CD4-positive, CD25-positive, alpha-beta regulatory T cell (primary cell): ENCODE measurements around the gene MAP3K6. TPM values are rescaled to one million over a fixed set of nuclear protein-coding genes. Genes with fewer than 3 reads are reported as not detected.
"Not testable (repeated sequence)": the region's sequence is repeated elsewhere in the genome, so short reads cannot be mapped to it uniquely, and the experiment has no call there.

ENCODE experiments used
- ATAC-seq, 2 donors: fragments of 150-1000 bp; cut with Tn5 transposase; one replicate each; pipeline ENCODE4 v1.10.0; 2021; ENCODE audit warnings: low read depth in 2 of 2, moderate number of reproducible peaks in 2 of 2, moderate library complexity in 1 of 2
- DNase-seq, 3 donors: peaks; one replicate each; pipeline versions ENCODE4 v3.0.0 to v3.0.0-alpha.2; 2012 to 2022; ENCODE audit warnings: mixed read lengths in 1 of 3
- H3K27ac ChIP-seq: one replicate; pipeline ENCODE4 v1.7.0; 2013; ENCODE audit warnings: mild to moderate bottlenecking, low read length; ENCODE audit not compliant: insufficient read depth, poor library complexity, severe bottlenecking
- H3K27me3 ChIP-seq: one replicate; pipeline ENCODE4 v1.7.0; 2013; ENCODE audit warnings: low read length; ENCODE audit not compliant: control insufficient read depth, insufficient read depth
- H3K36me3 ChIP-seq: one replicate; pipeline ENCODE4 v1.7.0; 2013; ENCODE audit warnings: mild to moderate bottlenecking, low read length, moderate library complexity; ENCODE audit not compliant: control insufficient read depth, insufficient read depth
- H3K4me1 ChIP-seq: 2 replicates; pipeline ENCODE4 v1.7.0; 2013; ENCODE audit warnings: mild to moderate bottlenecking, low read length; ENCODE audit not compliant: insufficient read depth, control insufficient read depth, poor library complexity, severe bottlenecking
- H3K4me3 ChIP-seq: one replicate; pipeline ENCODE4 v1.7.0; 2013; ENCODE audit warnings: low read depth, mild to moderate bottlenecking, low read length, moderate library complexity
- H3K9me3 ChIP-seq, 2 experiments: 1 replicate in 1 of 2; 2 replicates in 1 of 2; pipeline ENCODE4 v1.7.0; 2013; ENCODE audit warnings: low read length in 2 of 2, mild to moderate bottlenecking in 1 of 2, moderate library complexity in 1 of 2; ENCODE audit not compliant: control insufficient read depth in 2 of 2
- H3K27ac Mint-ChIP-seq, 3 donors: one replicate each; pipeline ENCODE4 v1.8.0; 2020 to 2022; ENCODE audit warnings: mild to moderate bottlenecking in 3 of 3, mixed read lengths in 3 of 3, moderate library complexity in 2 of 3
- H3K27me3 Mint-ChIP-seq: one replicate; pipeline ENCODE4 v1.8.0; 2022; ENCODE audit warnings: mild to moderate bottlenecking, mixed read lengths
- H3K36me3 Mint-ChIP-seq: one replicate; pipeline ENCODE4 v1.8.0; 2020; ENCODE audit warnings: mixed read lengths
- H3K4me1 Mint-ChIP-seq, 4 donors: one replicate each; pipeline ENCODE4 v1.8.0; 2020 to 2022; ENCODE audit warnings: mixed read lengths in 4 of 4, mild to moderate bottlenecking in 1 of 4
- H3K4me3 Mint-ChIP-seq, 4 donors: one replicate each; pipeline ENCODE4 v1.8.0; 2020 to 2022; ENCODE audit warnings: mild to moderate bottlenecking in 4 of 4, mixed read lengths in 4 of 4, moderate library complexity in 3 of 4
- H3K9me3 Mint-ChIP-seq, 7 donors: one replicate each; pipeline ENCODE4 v1.8.0; 2020 to 2022; ENCODE audit warnings: mixed read lengths in 7 of 7, mild to moderate bottlenecking in 3 of 7, moderate library complexity in 2 of 7
- polyA plus RNA-seq, 4 donors: library from polyadenylated mRNA; unstranded; fragments of 300-500 nt; fragmentation: Illumina TruSeq; gene quantifications; one replicate each; pipeline ENCODE4 v1.2.3, GENCODE V29; 2021
- total RNA-seq: library from RNA; stranded (reverse); gene quantifications from one replicate; pipeline ENCODE4 v1.2.3, GENCODE V29; 2022

MAP3K6 gene
- total and polyA plus RNA-seq, 5 donors from 2014 or later = 3.8 to 8.3 (median 5.6) TPM

GRCh38 chr1:27384797-27385196, 18.0 kb upstream of the MAP3K6 start:
- H3K27ac Mint-ChIP-seq, H3K9me3 Mint-ChIP-seq: not testable (repeated sequence)

GRCh38 chr1:27383661-27384060, 16.9 kb upstream of the MAP3K6 start:
- H3K4me3 ChIP-seq = no peak overlapping the region
- no peak overlapping the region for H3K4me3 Mint-ChIP-seq
- H3K27me3 Mint-ChIP-seq = peaks cover 6% of the 10 kb centered on the region
- no peaks in the 10 kb centered on the region for H3K4me1 ChIP-seq
- no peaks in the 10 kb centered on the region for H3K36me3 ChIP-seq
- H3K27ac Mint-ChIP-seq = no peak overlapping the region
- no peak for DNase-seq
- H3K27me3 ChIP-seq = peaks cover 3% of the 10 kb centered on the region
- H3K9me3 Mint-ChIP-seq = peaks cover 0 to 2% (median 0%) of the 10 kb centered on the region in 7 donors
- H3K27ac ChIP-seq = no peak overlapping the region
- H3K9me3 ChIP-seq = no peaks in the 10 kb centered on the region
- H3K4me1 Mint-ChIP-seq = peaks cover 0 to 11% (median 2%) of the 10 kb centered on the region in 4 donors
- ATAC-seq = no peak
- H3K36me3 Mint-ChIP-seq = no peaks in the 10 kb centered on the region

More at GRCh38 chr1:27384797-27385196, 18.0 kb upstream of the MAP3K6 start:
- H3K4me3 Mint-ChIP-seq, H3K27me3 Mint-ChIP-seq, DNase-seq, H3K27me3 ChIP-seq, ATAC-seq, H3K36me3 ChIP-seq, H3K9me3 ChIP-seq, H3K4me1 ChIP-seq, H3K36me3 Mint-ChIP-seq, H3K4me3 ChIP-seq, H3K27ac ChIP-seq: not testable (repeated sequence)
- H3K4me1 Mint-ChIP-seq = peaks cover 0 to 12% (median 2%) of the 10 kb centered on the region in 4 donors

- Mint-ChIP-seq H3K27me3 (peaks cover under 1% of the 10 kb centered on the region), H3K36me3 (no peaks in the 10 kb centered on the region), H3K4me1 (peaks cover 0 to 7% (median 0%) of the 10 kb centered on the region in 4 donors), H3K27ac (no peak within 1 kb of the TSS), H3K4me3 (no peak within 1 kb of the TSS), H3K9me3 (peaks cover 0 to 2% (median 0%) of the 10 kb centered on the region in 7 donors)
- DNase-seq (peak in 1 of 3 donors; percentile 34), ATAC-seq (peak in 1 of 2 donors; percentile 34)
- peaks cover 3% of the 10 kb centered on the region for H3K27me3 ChIP-seq
- H3K9me3 ChIP-seq = no peaks in the 10 kb centered on the region
- H3K4me1 ChIP-seq = no peaks in the 10 kb centered on the region
- H3K36me3 ChIP-seq = no peaks in the 10 kb centered on the region
- no peak within 1 kb of the TSS for H3K4me3 ChIP-seq
- no peak within 1 kb of the TSS for H3K27ac ChIP-seq
These were observed 16.4 kb upstream of the MAP3K6 start, which contains the start of gene CD164L2 for GRCh38 chr1:27383039-27383605. Gene CD164L2, minus strand, starts transcription at chr1:27383333. Its CDS starts 94 bp downstream, at chr1:27383239.

- H3K27ac ChIP-seq = no peak overlapping the region
- DNase-seq = no peak
- no peak for ATAC-seq
- Mint-ChIP-seq H3K4me1 (peaks cover 0 to 7% (median 0%) of the 10 kb centered on the region in 4 donors), H3K27ac (no peak overlapping the region), H3K4me3 (no peak overlapping the region), H3K36me3 (no peaks in the 10 kb centered on the region), H3K27me3 (peaks cover 5% of the 10 kb centered on the region), H3K9me3 (peaks cover 0 to 2% (median 0%) of the 10 kb centered on the region in 7 donors)
- H3K27me3 ChIP-seq = peaks cover 3% of the 10 kb centered on the region
- no peak overlapping the region for H3K4me3 ChIP-seq
- H3K9me3 ChIP-seq = no peaks in the 10 kb centered on the region
- no peaks in the 10 kb centered on the region for H3K4me1 ChIP-seq
- no peaks in the 10 kb centered on the region for H3K36me3 ChIP-seq
These were observed 15.4 kb upstream of the MAP3K6 start for GRCh38 chr1:27381969-27382762.

- Mint-ChIP-seq H3K4me1 (peaks cover 0 to 7% (median 0%) of the 10 kb centered on the region in 4 donors), H3K36me3 (no peaks in the 10 kb centered on the region), H3K4me3 (no peak overlapping the region), H3K27ac (no peak overlapping the region), H3K9me3 (peaks cover 0 to 2% (median 0%) of the 10 kb centered on the region in 7 donors), H3K27me3 (peaks cover 9% of the 10 kb centered on the region)
- H3K36me3 ChIP-seq = no peaks in the 10 kb centered on the region
- H3K27ac ChIP-seq = no peak overlapping the region
- no peaks in the 10 kb centered on the region for H3K4me1 ChIP-seq
- ATAC-seq (no peak), DNase-seq (no peak)
- H3K27me3 ChIP-seq = peaks cover 3% of the 10 kb centered on the region
- no peaks in the 10 kb centered on the region for H3K9me3 ChIP-seq
- no peak overlapping the region for H3K4me3 ChIP-seq
These were observed 14.3 kb upstream of the MAP3K6 start for GRCh38 chr1:27380766-27381733.

- Mint-ChIP-seq H3K9me3 (peaks cover 0 to 2% (median 0%) of the 10 kb centered on the region in 7 donors), H3K27ac (no peak overlapping the region), H3K36me3 (no peaks in the 10 kb centered on the region), H3K4me1 (peaks cover 0 to 7% (median 0%) of the 10 kb centered on the region in 4 donors), H3K27me3 (peaks cover 11% of the 10 kb centered on the region), H3K4me3 (no peak overlapping the region)
- H3K27ac ChIP-seq = no peak overlapping the region
- no peaks in the 10 kb centered on the region for H3K36me3 ChIP-seq
- peaks cover 3% of the 10 kb centered on the region for H3K27me3 ChIP-seq
- H3K9me3 ChIP-seq = no peaks in the 10 kb centered on the region
- no peaks in the 10 kb centered on the region for H3K4me1 ChIP-seq
- DNase-seq (no peak), ATAC-seq (no peak)
- H3K4me3 ChIP-seq = no peak overlapping the region
These were observed 13.5 kb upstream of the MAP3K6 start for GRCh38 chr1:27380224-27380623.

- H3K27me3 ChIP-seq = peaks cover 3% of the 10 kb centered on the region
- H3K27ac Mint-ChIP-seq = no peak overlapping the region
- no peak for DNase-seq
- H3K36me3 Mint-ChIP-seq = no peaks in the 10 kb centered on the region
- no peak overlapping the region for H3K27ac ChIP-seq
- no peak for ATAC-seq
- no peak overlapping the region for H3K4me3 ChIP-seq
- peaks cover 0 to 7% (median 0%) of the 10 kb centered on the region in 4 donors for H3K4me1 Mint-ChIP-seq
- peaks cover 11% of the 10 kb centered on the region for H3K27me3 Mint-ChIP-seq
- H3K36me3 ChIP-seq = no peaks in the 10 kb centered on the region
- H3K9me3 ChIP-seq = no peaks in the 10 kb centered on the region
- no peak overlapping the region for H3K4me3 Mint-ChIP-seq
- peaks cover 0 to 2% (median 0%) of the 10 kb centered on the region in 7 donors for H3K9me3 Mint-ChIP-seq
- no peaks in the 10 kb centered on the region for H3K4me1 ChIP-seq
These were observed 12.9 kb upstream of the MAP3K6 start for GRCh38 chr1:27379564-27380122.
